HCT116 (cell line): ENCODE data around the gene IGFALS. TPM values are rescaled to one million over a fixed set of nuclear protein-coding genes. Genes with fewer than 3 reads are reported as not detected.

ENCODE experiments used
- ATAC-seq: fragments of 200-7000 bp; cut with Tn5 transposase; 2 replicates; pipeline ENCODE4 v1.9.1; 2020; ENCODE audit warnings: mild to moderate bottlenecking, moderate library complexity
- BruUV-seq: library from RNA; stranded (reverse); fragments of 400-500 nt; replicated peaks from 2 replicates; lab custom pipeline; 2021; lab: Mats Ljungman, UMichigan
- CTCF ChIA-PET: fragments of 300-600 bp; sonication (Branson Sonifier 250); formaldehyde crosslinking; loops from one replicate; lab custom pipeline; 2021; ENCODE audit warnings: antibody characterized with exemption; lab: Charles Lee
- POLR2A ChIA-PET: fragments of 300-600, 350-600 bp; sonication (Branson Sonifier 250); formaldehyde crosslinking; loops from one replicate; lab custom pipeline; 2021; ENCODE audit warnings: antibody characterized with exemption; lab: Charles Lee
- RAD21 ChIA-PET, 2 experiments: fragments of 300-600 bp; sonication (Branson Sonifier 250); formaldehyde crosslinking; loops; one replicate each; lab custom pipeline; 2023; ENCODE audit warnings: low total read pairs in 2 of 2; ENCODE audit not compliant: uncharacterized antibody in 2 of 2, unreplicated experiment in 2 of 2, low non-redundant PET in 1 of 2; lab: Charles Lee
- DNase-seq: peaks from one replicate; pipeline ENCODE4 v3.0.0-alpha.2; 2010; ENCODE audit warnings: low read depth, low spot score
- H2AFZ ChIP-seq: fragments of 200-600 bp; shearing (Covaris generic), sonication (generic); 2 replicates; pipeline ENCODE4 v1.6.1; 2017; ENCODE audit warnings: low read depth, mixed run types, mixed read lengths, antibody characterized with exemption, low read length; ENCODE audit not compliant: poor library complexity, severe bottlenecking
- H3K27ac ChIP-seq: 2 replicates; pipeline ENCODE4 v1.5.1; 2012; ENCODE audit warnings: low read depth, low read length
- H3K27me3 ChIP-seq: fragments of 200-600 bp; sonication (generic); 2 replicates; pipeline ENCODE4 v1.6.1; 2016; ENCODE audit warnings: mixed run types, low read length, mixed read lengths; ENCODE audit not compliant: insufficient read depth
- H3K36me3 ChIP-seq, 2 experiments: fragments of 200-500 bp in 1 of 2; fragments of 200-600 bp in 1 of 2; sonication (Bioruptor generic) in 1 of 2; sonication (generic) in 1 of 2; 2 replicates each; pipeline versions ENCODE4 v1.5.1 to v1.6.1; 2014 to 2016; ENCODE audit warnings: low read length in 2 of 2, inconsistent platforms in 1 of 2, mixed read lengths in 1 of 2, mixed run types in 1 of 2; ENCODE audit not compliant: insufficient read depth in 2 of 2, control insufficient read depth in 1 of 2
- H3K4me1 ChIP-seq, 2 experiments: fragments of 200-600 bp in 1 of 2; sonication (generic) in 1 of 2; 2 replicates each; pipeline versions ENCODE4 v1.5.1 to v1.6.1; 2012 to 2017; ENCODE audit warnings: low read length in 2 of 2, inconsistent platforms in 1 of 2, mild to moderate bottlenecking in 1 of 2, mixed read lengths in 1 of 2, mixed run types in 1 of 2, moderate library complexity in 1 of 2; ENCODE audit not compliant: insufficient read depth in 2 of 2, control insufficient read depth in 1 of 2
- H3K4me2 ChIP-seq: fragments of 200-600 bp; sonication (generic); 2 replicates; pipeline ENCODE4 v1.6.1; 2017; ENCODE audit warnings: mixed run types, low read length, mixed read lengths
- H3K4me3 ChIP-seq, 2 experiments: fragments of 200-600 bp in 1 of 2; sonication (generic) in 1 of 2; replicated peaks in 1 of 2; 2 replicates each; pipeline ENCODE4 v1.5.1; 2011 to 2016; ENCODE audit warnings: low read length in 2 of 2, control low read depth in 1 of 2, low read depth in 1 of 2, mild to moderate bottlenecking in 1 of 2, mixed read lengths in 1 of 2, mixed run types in 1 of 2
- H3K79me2 ChIP-seq: fragments of 200-600 bp; sonication (generic); 2 replicates; pipeline ENCODE4 v1.6.1; 2017; ENCODE audit warnings: mild to moderate bottlenecking, mixed run types, low read length, moderate library complexity, mixed read lengths; ENCODE audit not compliant: insufficient read depth
- H3K9ac ChIP-seq: fragments of 200-600 bp; sonication (generic); 2 replicates; pipeline ENCODE4 v1.6.1; 2016; ENCODE audit warnings: low read length, mixed read lengths
- H3K9me2 ChIP-seq: fragments of 200-600 bp; sonication (generic), shearing (Covaris generic); 2 replicates; pipeline ENCODE4 v1.6.1; 2017; ENCODE audit warnings: mixed run types, mild to moderate bottlenecking, moderate library complexity; ENCODE audit not compliant: insufficient read depth
- H3K9me3 ChIP-seq, 2 experiments: fragments of 200-500 bp in 1 of 2; fragments of 200-600 bp in 1 of 2; sonication (Bioruptor generic) in 1 of 2; sonication (generic) in 1 of 2; 2 replicates each; pipeline ENCODE4 v1.6.1; 2014 to 2017; ENCODE audit warnings: low read length in 2 of 2, mixed read lengths in 2 of 2, inconsistent platforms in 1 of 2, low read depth in 1 of 2, mild to moderate bottlenecking in 1 of 2, mixed run types in 1 of 2, moderate library complexity in 1 of 2; ENCODE audit not compliant: control insufficient read depth in 1 of 2, insufficient read depth in 1 of 2
- H4K20me1 ChIP-seq: fragments of 200-600 bp; sonication (generic), shearing (Covaris generic); 2 replicates; pipeline ENCODE4 v1.6.1; 2017; ENCODE audit warnings: mixed run types, mild to moderate bottlenecking, moderate library complexity; ENCODE audit not compliant: insufficient read depth
- ELF1 ChIP-seq: IDR thresholded peaks from 2 replicates; pipeline ENCODE4 v1.6.1; 2012; ENCODE audit warnings: low read depth, borderline replicate concordance
- EZH2 ChIP-seq: fragments of 200-600 bp; sonication (generic); IDR thresholded peaks from 2 replicates; pipeline ENCODE4 v1.6.1; 2017; ENCODE audit warnings: antibody characterized with exemption, mixed run types
- EZH2phosphoT487 ChIP-seq: fragments of 200-600 bp; IDR thresholded peaks from 2 replicates; pipeline ENCODE4 v1.6.1; 2018; ENCODE audit warnings: antibody characterized with exemption, borderline replicate concordance
- POLR2A ChIP-seq: IDR thresholded peaks from 2 replicates; pipeline ENCODE4 v1.7.0; 2011; ENCODE audit warnings: borderline replicate concordance; ENCODE audit not compliant: insufficient read depth, insufficient read length; ENCODE audit errors: extremely low read depth
- SP1 ChIP-seq: IDR thresholded peaks from 2 replicates; pipeline ENCODE4 v1.6.1; 2012; ENCODE audit warnings: low read depth
- ZNF274 ChIP-seq: fragments of 200-500 bp; sonication (Bioruptor generic); IDR thresholded peaks from 2 replicates; pipeline ENCODE4 v1.6.1; 2014; ENCODE audit warnings: mild to moderate bottlenecking, low read depth, low read length, inconsistent platforms
- intact Hi-C: fragments of 100-400 bp; cut with micrococcal nuclease; formaldehyde crosslinking; loops from 2 replicates; pipeline ENCODE4 v1.10.0; 2022
- total RNA-seq: library from RNA; stranded (reverse); gene quantifications from one replicate; pipeline ENCODE4 v1.2.1, GENCODE V29; 2021; ENCODE audit not compliant: unreplicated experiment
- TF ChIP-seq, protein P1 (sequence below): IDR thresholded peaks from 2 replicates; pipeline ENCODE4 v1.6.1; 2012

The IGFALS gene
- total RNA-seq, 1 experiment from 2014 or later: 0.10 TPM

DNA sequence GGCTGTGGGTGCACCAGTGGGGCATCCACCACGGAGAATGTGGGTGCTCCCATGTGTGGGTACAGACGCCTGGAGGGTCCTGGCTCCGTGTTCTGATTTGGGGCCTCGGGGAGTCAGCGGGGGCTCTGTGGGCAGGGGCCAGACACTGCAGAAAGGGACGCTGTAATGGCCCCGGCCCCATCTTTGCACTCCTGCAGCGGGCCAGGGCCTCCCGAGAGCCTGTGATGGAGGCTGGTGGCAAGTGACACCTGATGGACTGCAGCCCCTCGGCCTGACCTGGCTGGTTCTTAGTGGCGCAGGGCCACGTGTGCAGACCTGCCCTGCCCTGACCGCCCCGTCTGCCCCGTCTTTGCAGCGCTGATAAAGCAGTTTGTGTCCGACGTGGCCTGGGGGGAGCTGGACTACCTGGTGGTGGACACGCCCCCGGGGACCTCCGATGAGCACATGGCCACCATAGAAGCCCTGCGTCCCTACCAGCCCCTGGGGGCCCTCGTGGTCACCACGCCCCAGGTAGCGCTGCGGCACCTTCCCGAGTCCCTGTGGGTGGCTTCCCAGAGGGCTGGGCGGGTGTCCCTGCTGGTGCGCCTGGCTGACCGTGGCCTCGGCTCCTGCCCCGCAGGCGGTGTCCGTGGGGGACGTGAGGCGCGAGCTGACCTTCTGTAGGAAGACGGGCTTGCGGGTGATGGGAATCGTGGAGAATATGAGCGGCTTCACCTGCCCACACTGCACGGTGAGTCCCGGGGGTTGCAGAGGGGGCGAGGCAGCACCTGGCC is 6.0 kb downstream of the IGFALS start:
- ChIA-PET CTCF (no interaction called here), POLR2A (no interaction called here), RAD21 (no interaction called here)
- no peak overlapping the region for H3K4me2 ChIP-seq
- no peaks in the 10 kb centered on the region for H3K27me3 ChIP-seq
- no peak overlapping the region for H3K4me3 ChIP-seq
- no peak overlapping the region for H3K9ac ChIP-seq
- no peaks in the 10 kb centered on the region for H3K9me2 ChIP-seq
- intact Hi-C loops: no loop called here
- BruUV-seq: no TSS peak
- peaks cover 0 to 5% of the 10 kb centered on the region in 2 experiments; a peak in 2 of 4 replicates for H3K36me3 ChIP-seq
- H3K9me3 ChIP-seq: no peaks in the 10 kb centered on the region
- H4K20me1 ChIP-seq: no peaks in the 10 kb centered on the region
- DNase-seq: no peak
- peaks cover 0 to 6% of the 10 kb centered on the region in 2 experiments; a peak in 2 of 4 replicates for H3K4me1 ChIP-seq
- H2AFZ ChIP-seq: no peak overlapping the region
- no peak for TF ChIP-seq EZH2
- no peak for TF ChIP-seq ELF1
- H3K79me2 ChIP-seq: peaks cover 47% of the 10 kb centered on the region
- ATAC-seq: no peak
- no peak overlapping the region for H3K27ac ChIP-seq

GRCh38 chr16:1787056-1787321 is 6.5 kb downstream of the IGFALS start:
- no peaks in the 10 kb centered on the region for H3K27me3 ChIP-seq
- no TSS peak for BruUV-seq
- no peak overlapping the region for H2AFZ ChIP-seq
- peaks cover 0 to 6% of the 10 kb centered on the region in 2 experiments; a peak in 2 of 4 replicates for H3K4me1 ChIP-seq
- ATAC-seq (no peak), DNase-seq (no peak)
- no peak overlapping the region for H3K4me3 ChIP-seq
- H3K9me2 ChIP-seq: no peaks in the 10 kb centered on the region
- no peak overlapping the region for H3K27ac ChIP-seq
- POLR2A ChIA-PET: no interaction called here
- H3K9ac ChIP-seq: no peak overlapping the region
- CTCF ChIA-PET: no interaction called here
- no peaks in the 10 kb centered on the region for H3K9me3 ChIP-seq
- intact Hi-C loops: no loop called here
- no peaks in the 10 kb centered on the region for H4K20me1 ChIP-seq
- RAD21 ChIA-PET: no interaction called here
- no peak for TF ChIP-seq POLR2A
- TF ChIP-seq, protein P1, sequence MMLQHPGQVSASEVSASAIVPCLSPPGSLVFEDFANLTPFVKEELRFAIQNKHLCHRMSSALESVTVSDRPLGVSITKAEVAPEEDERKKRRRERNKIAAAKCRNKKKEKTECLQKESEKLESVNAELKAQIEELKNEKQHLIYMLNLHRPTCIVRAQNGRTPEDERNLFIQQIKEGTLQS: no peak
- TF ChIP-seq ZNF274: no peak
- TF ChIP-seq EZH2phosphoT487: no peak
- no peak for TF ChIP-seq SP1
- H3K36me3 ChIP-seq: peaks cover 0 to 5% of the 10 kb centered on the region in 2 experiments; a peak in 2 of 4 replicates
- H3K79me2 ChIP-seq: peaks cover 47% of the 10 kb centered on the region
- H3K4me2 ChIP-seq: no peak overlapping the region
